HG03432 (cell line): Measurements from ENCODE around the gene CDH5.
"Not testable (repeated sequence)": the region's sequence is repeated elsewhere in the genome, so short reads cannot be mapped to it uniquely, and the experiment has no call there.

Experiments used
- ATAC-seq: cut with Tn5 transposase; IDR thresholded peaks from one replicate; pipeline ENCODE4 v1.9.1; 2021; ENCODE audit warnings: mild to moderate bottlenecking, moderate library complexity; ENCODE audit not compliant: unreplicated experiment

Gene CDH5

DNA sequence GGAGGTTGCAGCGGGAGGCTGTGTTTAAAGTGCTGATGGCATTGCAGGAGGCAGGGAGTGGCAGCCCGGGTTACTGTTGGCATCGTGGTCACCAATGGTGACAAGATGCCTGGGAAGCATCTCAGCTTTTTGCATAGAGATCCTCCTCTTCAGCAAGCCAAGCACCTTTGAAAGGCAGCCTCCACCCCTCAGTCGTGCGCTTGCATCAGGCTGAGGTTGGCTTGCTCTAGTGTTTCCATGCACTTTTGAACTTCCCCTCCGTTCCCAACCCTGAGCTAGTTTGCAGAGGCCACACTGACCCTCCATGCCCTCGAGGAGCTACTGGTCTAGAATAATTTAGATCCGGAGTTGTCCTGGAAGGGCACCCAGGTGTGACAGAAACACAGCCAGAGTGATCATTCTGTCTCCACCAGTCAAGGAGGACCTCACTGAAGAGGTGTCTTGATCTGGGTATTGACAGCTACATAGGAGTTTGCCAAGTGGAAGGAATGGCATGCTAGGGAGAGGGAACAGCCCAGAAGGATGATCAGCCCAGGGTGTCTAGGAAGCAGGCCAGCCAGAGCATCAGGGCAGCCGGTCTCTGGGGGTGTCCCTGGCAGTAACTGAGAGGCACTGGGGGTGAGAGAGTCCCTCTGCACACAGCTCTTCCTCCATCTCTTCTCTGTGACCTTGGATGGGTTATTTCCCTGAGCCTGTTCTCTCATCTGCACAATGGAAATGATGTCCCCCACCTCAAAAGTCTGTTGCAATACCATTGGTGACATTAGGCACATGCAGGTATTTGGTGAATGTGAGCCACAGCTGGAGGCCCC is 68.3 kb downstream of the CDH5 start:
- no peak for ATAC-seq

DNA sequence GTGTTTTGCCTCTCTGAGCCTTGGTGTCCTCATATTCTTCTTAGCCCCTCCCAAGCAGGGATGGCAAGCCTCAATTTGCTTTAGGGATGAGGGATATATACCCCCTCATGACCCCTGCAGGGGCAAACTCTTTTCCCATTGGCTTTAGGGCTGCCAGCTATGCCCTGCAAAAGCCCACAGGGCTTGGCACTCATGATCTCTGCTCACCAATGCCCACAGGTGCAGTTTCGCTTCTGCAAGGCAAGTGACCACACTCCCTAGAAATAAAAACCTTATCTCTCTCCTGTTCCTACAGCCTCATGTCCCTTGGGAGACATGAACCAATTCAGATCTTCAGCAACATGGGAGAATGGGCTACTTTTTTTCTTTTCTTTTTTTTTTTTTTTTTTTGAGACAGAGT is 69.4 kb downstream of the CDH5 start:
- no peak for ATAC-seq

GRCh38 chr16:66437391-66437945 is 71.0 kb downstream of the CDH5 start:
- ATAC-seq: no peak

GRCh38 chr16:66438536-66438935 is 72.0 kb downstream of the CDH5 start:
- no peak for ATAC-seq

DNA sequence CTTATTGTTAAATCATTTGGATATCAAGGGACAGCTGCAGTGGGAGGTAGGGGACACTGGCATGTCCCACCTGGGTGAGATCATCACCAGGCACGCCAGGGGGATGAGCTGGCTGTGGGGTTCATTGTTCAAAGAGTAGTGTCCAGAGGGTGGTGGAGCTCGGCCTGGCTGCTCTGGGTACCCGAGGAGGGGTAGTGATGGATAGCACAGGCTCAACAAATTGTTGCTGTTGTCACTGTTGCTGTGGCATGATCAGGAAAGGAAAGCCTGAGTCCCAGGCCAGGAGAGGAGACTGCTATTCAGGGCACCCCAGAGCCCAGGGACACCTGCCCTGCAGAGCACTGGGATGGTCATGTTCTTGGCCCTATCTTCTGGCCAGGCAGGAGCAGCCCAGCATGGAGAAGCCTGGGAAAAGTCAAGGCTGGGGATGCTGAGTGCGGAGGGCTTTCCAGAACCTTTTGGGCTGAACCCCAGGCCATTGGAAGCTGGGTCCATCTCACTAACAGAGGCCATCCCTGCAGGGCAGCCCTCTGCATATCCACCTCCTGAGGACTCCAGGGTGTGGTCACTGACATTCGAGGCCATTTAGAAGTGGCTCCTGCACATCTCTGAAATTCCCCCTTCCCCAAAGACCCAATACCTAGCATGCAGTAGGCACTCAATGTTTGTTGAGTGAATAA is 72.7 kb downstream of the CDH5 start:
- no peak for ATAC-seq

GRCh38 chr16:66440271-66440802 is 73.8 kb downstream of the CDH5 start:
- ATAC-seq: no peak

DNA sequence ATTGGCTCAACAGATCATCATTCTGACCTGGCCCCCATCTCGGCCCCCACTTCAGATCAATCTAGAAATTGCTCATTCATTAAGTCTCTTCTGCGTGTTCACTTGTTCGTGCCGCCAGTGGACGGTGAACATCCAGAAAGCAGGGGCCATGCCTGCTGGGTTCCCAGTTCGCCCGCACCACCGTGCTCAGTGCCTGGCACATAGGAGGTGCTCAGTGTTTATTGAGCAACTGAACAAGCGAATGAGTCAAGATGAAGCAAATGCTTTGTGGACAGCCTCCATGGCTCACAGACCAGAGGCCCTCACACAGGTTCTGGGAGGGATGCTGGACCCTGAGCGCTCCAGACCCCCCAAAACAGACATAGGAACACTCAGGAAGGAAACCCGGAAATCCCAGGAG is 74.5 kb downstream of the CDH5 start:
- ATAC-seq: no peak

- no peak for ATAC-seq
Measured at GRCh38 chr16:66441586-66442375, 75.3 kb downstream of the CDH5 start.

- ATAC-seq: no peak
Measured at GRCh38 chr16:66442502-66443268, 76.2 kb downstream of the CDH5 start.

GRCh38 chr16:66443269-66443652 is 76.8 kb downstream of the CDH5 start:
- no peak for ATAC-seq

DNA sequence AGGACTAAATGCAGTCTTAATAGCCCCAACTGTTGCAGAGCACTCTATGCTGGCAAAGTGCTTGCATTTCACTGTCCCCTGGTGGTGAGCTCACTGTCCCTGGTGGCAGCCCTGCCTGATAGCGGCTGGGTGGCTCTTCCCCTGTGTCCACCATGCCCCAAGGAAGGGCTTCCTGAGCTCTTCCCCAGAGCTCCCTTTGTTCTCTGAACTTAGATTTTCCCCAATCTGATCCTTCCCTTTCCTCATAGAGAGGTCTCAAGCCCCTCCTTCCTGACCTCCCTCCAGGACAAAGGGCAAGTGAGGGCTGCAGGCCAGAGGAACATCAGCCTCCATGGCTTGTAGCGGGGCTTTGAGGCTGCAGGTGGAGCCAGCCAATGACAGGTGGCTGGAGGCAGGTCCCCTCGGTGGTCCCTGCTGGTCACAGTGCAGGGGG is 77.6 kb downstream of the CDH5 start:
- no peak for ATAC-seq

- no peak for ATAC-seq
Measured at GRCh38 chr16:66446737-66447136, 80.2 kb downstream of the CDH5 start.

DNA sequence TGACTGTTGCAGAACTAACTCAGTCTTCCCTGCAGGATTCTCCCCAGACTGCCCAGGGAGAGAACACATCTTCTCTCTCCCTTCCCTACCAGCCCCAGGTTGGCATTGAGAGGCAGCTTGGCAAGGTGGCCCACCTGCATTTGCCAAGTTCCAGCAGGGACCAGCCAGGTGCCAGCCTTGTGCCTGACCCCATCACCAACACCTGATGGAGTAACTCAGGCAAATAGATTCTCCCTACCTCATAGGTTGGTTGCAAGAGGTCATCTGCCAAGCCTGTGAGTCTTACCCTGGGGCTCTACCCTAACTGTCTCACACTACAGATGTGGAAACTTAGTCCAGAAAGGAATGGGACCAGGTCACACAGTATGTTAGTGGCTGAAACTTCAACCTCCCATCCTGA is 81.0 kb downstream of the CDH5 start:
- ATAC-seq: no peak

DNA sequence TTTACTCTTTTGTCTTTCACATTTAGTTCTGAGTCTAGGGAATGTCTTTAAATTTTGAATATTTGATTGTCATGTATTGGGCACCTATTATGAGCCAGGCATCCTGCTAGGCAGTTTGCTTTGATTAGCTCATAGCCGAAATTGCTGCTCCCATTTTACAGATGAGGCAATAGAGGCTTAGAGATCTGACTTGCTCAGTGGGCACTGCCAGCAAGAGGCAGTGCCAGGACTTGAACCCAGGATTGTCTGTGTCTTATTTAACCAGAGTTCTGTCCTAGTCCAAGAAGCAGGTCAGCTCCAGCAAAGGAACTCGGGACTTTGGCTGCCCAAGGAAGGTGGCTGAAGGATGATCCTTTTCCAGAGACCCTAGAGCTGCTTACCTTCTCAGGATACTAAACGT is 85.1 kb downstream of the CDH5 start:
- no peak for ATAC-seq

GRCh38 chr16:66453230-66453629 is 86.7 kb downstream of the CDH5 start:
- not testable (repeated sequence) for ATAC-seq
